OCI-LY3 (cell line): ENCODE data around the gene SLC25A23.

ENCODE experiments used
- EZH2phosphoT487 ChIP-seq: fragments of 200-600 bp; shearing (Covaris generic); IDR thresholded peaks from 2 replicates; pipeline ENCODE4 v1.6.1; 2018; ENCODE audit warnings: antibody characterized with exemption, mixed run types, low read depth
- TF ChIP-seq, protein P1 (sequence below): fragments of 200-600, 300-600 bp; sonication (generic); IDR thresholded peaks from 2 replicates; pipeline ENCODE4 v1.5.1; 2014; ENCODE audit warnings: antibody characterized with exemption, low read length, low read depth

GRCh38 chr19:6440905-6441304, 18.7 kb downstream of the SLC25A23 start:
- TF ChIP-seq, protein P1, sequence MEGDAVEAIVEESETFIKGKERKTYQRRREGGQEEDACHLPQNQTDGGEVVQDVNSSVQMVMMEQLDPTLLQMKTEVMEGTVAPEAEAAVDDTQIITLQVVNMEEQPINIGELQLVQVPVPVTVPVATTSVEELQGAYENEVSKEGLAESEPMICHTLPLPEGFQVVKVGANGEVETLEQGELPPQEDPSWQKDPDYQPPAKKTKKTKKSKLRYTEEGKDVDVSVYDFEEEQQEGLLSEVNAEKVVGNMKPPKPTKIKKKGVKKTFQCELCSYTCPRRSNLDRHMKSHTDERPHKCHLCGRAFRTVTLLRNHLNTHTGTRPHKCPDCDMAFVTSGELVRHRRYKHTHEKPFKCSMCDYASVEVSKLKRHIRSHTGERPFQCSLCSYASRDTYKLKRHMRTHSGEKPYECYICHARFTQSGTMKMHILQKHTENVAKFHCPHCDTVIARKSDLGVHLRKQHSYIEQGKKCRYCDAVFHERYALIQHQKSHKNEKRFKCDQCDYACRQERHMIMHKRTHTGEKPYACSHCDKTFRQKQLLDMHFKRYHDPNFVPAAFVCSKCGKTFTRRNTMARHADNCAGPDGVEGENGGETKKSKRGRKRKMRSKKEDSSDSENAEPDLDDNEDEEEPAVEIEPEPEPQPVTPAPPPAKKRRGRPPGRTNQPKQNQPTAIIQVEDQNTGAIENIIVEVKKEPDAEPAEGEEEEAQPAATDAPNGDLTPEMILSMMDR = no peak
- no peak for TF ChIP-seq EZH2phosphoT487
